MM.1S (cell line): Measurements from ENCODE around the gene LOXHD1.

ENCODE experiments used
- EZH2 ChIP-seq: fragments of 300-600 bp; sonication (generic); optimal IDR thresholded peaks from 2 replicates; pipeline ENCODE3; 2017; ENCODE audit warnings: low read depth, mild to moderate bottlenecking, antibody characterized with exemption, low read length, mixed read lengths
- EZH2phosphoT487 ChIP-seq: fragments of 300-600 bp; sonication (generic); IDR thresholded peaks from 2 replicates; pipeline ENCODE4 v1.6.1; 2018; ENCODE audit warnings: antibody characterized with exemption, low read length
- TF ChIP-seq, protein P1 (sequence below): fragments of 300-600 bp; sonication (generic); IDR thresholded peaks from 2 replicates; pipeline ENCODE4 v1.5.1; 2016; ENCODE audit warnings: antibody characterized with exemption, low read length, mixed read lengths

DNA sequence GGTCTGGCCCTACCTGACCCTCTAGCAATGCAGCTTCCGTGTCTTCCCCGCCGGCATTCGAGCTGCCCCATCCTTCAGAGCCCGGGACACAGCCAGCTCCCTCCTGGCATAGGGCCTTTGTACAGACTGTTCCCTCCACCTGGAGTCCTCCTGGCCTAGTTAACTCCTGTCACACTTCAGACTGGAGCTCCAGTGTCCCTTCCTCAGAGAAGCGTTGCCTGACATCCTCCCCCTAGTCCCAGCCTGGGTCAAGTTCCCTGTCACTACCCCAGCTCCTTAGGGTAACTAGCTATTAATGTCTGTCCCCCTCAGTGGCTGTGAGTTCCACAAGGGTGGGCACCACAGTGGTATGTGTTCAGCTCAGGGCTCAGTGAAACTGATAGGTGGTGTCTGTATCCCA is 45.5 kb upstream of the LOXHD1 start:
- TF ChIP-seq, protein P1, sequence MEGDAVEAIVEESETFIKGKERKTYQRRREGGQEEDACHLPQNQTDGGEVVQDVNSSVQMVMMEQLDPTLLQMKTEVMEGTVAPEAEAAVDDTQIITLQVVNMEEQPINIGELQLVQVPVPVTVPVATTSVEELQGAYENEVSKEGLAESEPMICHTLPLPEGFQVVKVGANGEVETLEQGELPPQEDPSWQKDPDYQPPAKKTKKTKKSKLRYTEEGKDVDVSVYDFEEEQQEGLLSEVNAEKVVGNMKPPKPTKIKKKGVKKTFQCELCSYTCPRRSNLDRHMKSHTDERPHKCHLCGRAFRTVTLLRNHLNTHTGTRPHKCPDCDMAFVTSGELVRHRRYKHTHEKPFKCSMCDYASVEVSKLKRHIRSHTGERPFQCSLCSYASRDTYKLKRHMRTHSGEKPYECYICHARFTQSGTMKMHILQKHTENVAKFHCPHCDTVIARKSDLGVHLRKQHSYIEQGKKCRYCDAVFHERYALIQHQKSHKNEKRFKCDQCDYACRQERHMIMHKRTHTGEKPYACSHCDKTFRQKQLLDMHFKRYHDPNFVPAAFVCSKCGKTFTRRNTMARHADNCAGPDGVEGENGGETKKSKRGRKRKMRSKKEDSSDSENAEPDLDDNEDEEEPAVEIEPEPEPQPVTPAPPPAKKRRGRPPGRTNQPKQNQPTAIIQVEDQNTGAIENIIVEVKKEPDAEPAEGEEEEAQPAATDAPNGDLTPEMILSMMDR = no peak
- TF ChIP-seq EZH2 = no peak
- TF ChIP-seq EZH2phosphoT487 = no peak
